Ovary (tissue), 3 donors: ENCODE measurements around the gene PHLDB1.
"Not testable (repeated sequence)": the region's sequence is repeated elsewhere in the genome, so short reads cannot be mapped to it uniquely, and the experiment has no call there.

ENCODE experiments used
- POLR2A ChIP-seq: fragments of 450-650 bp; IDR thresholded peaks from one replicate; pipeline ENCODE4 v1.6.1; 2017; ENCODE audit warnings: antibody characterized with exemption, mild to moderate bottlenecking, moderate library complexity
- TF ChIP-seq, protein P1 (sequence below), 3 donors: fragments of 450-650 bp in 2 of 3; fragments of 200-600 bp in 1 of 3; IDR thresholded peaks; one replicate each; pipeline versions ENCODE4 v1.5.1 to v1.8.0; 2016 to 2022; ENCODE audit warnings: antibody characterized with exemption in 3 of 3, mild to moderate bottlenecking in 1 of 3
- donor health status: DM: no; HTN: no; CAD: no.

DNA sequence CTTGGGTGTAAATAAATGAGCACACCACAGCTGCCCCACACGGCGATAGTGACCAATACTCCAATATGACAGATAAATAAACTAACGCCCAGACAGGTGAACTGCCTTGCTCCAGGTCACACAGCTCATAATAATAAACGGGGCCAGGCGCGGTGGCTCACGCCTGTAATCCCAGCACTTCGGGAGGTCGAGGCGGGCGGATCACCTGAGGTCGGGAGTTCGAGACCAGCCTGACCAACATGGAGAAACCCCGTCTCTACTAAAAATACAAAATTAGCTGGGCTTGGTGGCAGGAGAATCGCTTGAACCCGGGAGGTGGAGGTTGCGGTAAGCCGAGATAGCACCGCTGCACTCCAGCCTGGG lies 4.0 kb downstream of the PHLDB1 start:
- TF ChIP-seq, protein P1, sequence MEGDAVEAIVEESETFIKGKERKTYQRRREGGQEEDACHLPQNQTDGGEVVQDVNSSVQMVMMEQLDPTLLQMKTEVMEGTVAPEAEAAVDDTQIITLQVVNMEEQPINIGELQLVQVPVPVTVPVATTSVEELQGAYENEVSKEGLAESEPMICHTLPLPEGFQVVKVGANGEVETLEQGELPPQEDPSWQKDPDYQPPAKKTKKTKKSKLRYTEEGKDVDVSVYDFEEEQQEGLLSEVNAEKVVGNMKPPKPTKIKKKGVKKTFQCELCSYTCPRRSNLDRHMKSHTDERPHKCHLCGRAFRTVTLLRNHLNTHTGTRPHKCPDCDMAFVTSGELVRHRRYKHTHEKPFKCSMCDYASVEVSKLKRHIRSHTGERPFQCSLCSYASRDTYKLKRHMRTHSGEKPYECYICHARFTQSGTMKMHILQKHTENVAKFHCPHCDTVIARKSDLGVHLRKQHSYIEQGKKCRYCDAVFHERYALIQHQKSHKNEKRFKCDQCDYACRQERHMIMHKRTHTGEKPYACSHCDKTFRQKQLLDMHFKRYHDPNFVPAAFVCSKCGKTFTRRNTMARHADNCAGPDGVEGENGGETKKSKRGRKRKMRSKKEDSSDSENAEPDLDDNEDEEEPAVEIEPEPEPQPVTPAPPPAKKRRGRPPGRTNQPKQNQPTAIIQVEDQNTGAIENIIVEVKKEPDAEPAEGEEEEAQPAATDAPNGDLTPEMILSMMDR (IDR thresholded peaks at IDR 0.05), result not testable (repeated sequence)
- TF ChIP-seq POLR2A, result not testable (repeated sequence)
